Activated CD4-positive, alpha-beta T cell treated with anti-CD3 and anti-CD28 coated beads, Interleukin-2, amount 10 ng/mL, durations not matched to agents 7 days and 5 days (primary cell): ENCODE measurements around the gene DROSHA. TPM values are rescaled to one million over a fixed set of nuclear protein-coding genes. Genes with fewer than 3 reads are reported as not detected.
"Not testable (repeated sequence)": the region's sequence is repeated elsewhere in the genome, so short reads cannot be mapped to it uniquely, and the experiment has no call there.

Experiments
- CTCF ChIA-PET: fragments of 350-600 bp; sonication (Branson Sonifier 250); formaldehyde crosslinking; loops from one replicate; lab custom pipeline; 2021; ENCODE audit warnings: antibody characterized with exemption; lab: Charles Lee
- POLR2A ChIA-PET: fragments of 350-600 bp; sonication (Branson Sonifier 250); formaldehyde crosslinking; loops from one replicate; lab custom pipeline; 2021; ENCODE audit warnings: antibody characterized with exemption; lab: Charles Lee
- DNase-seq: peaks from one replicate; pipeline ENCODE4 v3.0.0-alpha.2; 2020
- H3K27ac Mint-ChIP-seq: one replicate; pipeline ENCODE4 v1.8.0; 2021; ENCODE audit warnings: mild to moderate bottlenecking, moderate library complexity, mixed read lengths
- H3K27me3 Mint-ChIP-seq: one replicate; pipeline ENCODE4 v1.8.0; 2021; ENCODE audit warnings: mixed read lengths
- H3K36me3 Mint-ChIP-seq: one replicate; pipeline ENCODE4 v1.8.0; 2021; ENCODE audit warnings: low read depth, mixed read lengths
- H3K4me1 Mint-ChIP-seq: one replicate; pipeline ENCODE4 v1.8.0; 2021; ENCODE audit warnings: mixed read lengths
- H3K4me3 Mint-ChIP-seq: one replicate; pipeline ENCODE4 v1.8.0; 2021; ENCODE audit warnings: mild to moderate bottlenecking, moderate library complexity, mixed read lengths
- H3K9me3 Mint-ChIP-seq: one replicate; pipeline ENCODE4 v1.8.0; 2021; ENCODE audit warnings: mixed read lengths
- total RNA-seq, 2 experiments: library from RNA; stranded (reverse); gene quantifications; one replicate each; pipeline ENCODE4 v1.2.3, GENCODE V29; 2021

Gene DROSHA
- total RNA-seq, 2 experiments from 2014 or later, result 76.7 to 80.7 TPM

GRCh38 chr5:31397926-31398557, 133.9 kb downstream of the DROSHA start:
- POLR2A ChIA-PET, result no interaction called here
- CTCF ChIA-PET, result no interaction called here

GRCh38 chr5:31396611-31397295, 135.1 kb downstream of the DROSHA start:
- no peaks in the 10 kb centered on the region for H3K27me3 Mint-ChIP-seq
- CTCF ChIA-PET, result no interaction called here
- no peak overlapping the region for H3K27ac Mint-ChIP-seq
- no peak for DNase-seq
- POLR2A ChIA-PET, result no interaction called here
- H3K9me3 Mint-ChIP-seq, result no peaks in the 10 kb centered on the region
- peaks cover 10% of the 10 kb centered on the region for H3K36me3 Mint-ChIP-seq
- H3K4me1 Mint-ChIP-seq, result no peaks in the 10 kb centered on the region
- no peak overlapping the region for H3K4me3 Mint-ChIP-seq

More at GRCh38 chr5:31397926-31398557, 133.9 kb downstream of the DROSHA start:
- Mint-ChIP-seq H3K27me3 (no peaks in the 10 kb centered on the region), H3K36me3 (peaks cover 14% of the 10 kb centered on the region), H3K9me3 (no peaks in the 10 kb centered on the region), H3K27ac (peak overlapping the region; percentile 1), H3K4me1 (no peaks in the 10 kb centered on the region), H3K4me3 (no peak overlapping the region)
- no peak for DNase-seq

GRCh38 chr5:31395450-31396045, 136.3 kb downstream of the DROSHA start:
- H3K9me3 Mint-ChIP-seq, H3K36me3 Mint-ChIP-seq, POLR2A ChIA-PET, H3K27me3 Mint-ChIP-seq, H3K4me1 Mint-ChIP-seq, CTCF ChIA-PET, H3K27ac Mint-ChIP-seq, H3K4me3 Mint-ChIP-seq, DNase-seq: not testable (repeated sequence)

GRCh38 chr5:31393126-31393525, 138.8 kb downstream of the DROSHA start:
- Mint-ChIP-seq H3K27me3 (no peaks in the 10 kb centered on the region), H3K9me3 (peaks cover 5% of the 10 kb centered on the region), H3K4me3 (no peak overlapping the region), H3K36me3 (no peaks in the 10 kb centered on the region), H3K4me1 (no peaks in the 10 kb centered on the region), H3K27ac (no peak overlapping the region)
- no peak for DNase-seq
- CTCF ChIA-PET, result interaction anchor here (0.7 kb wide), 1 partner anchor 17 kb away, joined by 3 read pairs; no protein-coding TSS in a partner anchor
- POLR2A ChIA-PET, result no interaction called here

DNA sequence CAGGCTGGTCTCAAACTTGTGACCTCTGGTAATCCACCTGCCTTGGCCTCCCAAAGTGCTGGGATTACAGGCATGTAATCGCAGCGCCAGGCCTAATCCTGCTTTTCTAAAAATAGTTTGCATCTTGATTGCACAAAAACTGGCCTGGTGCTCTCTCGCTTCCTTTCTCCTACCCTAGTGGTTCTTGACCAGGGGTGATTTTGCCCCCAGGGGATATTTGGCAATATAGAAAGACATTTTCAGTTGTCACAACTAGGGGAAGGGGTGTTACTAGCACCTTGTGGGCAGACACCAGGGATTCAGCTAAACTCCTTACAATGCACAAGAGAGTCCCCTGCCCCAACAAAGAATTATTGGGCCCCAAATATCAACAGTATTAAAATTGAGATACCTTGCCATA, 139.8 kb downstream of the DROSHA start:
- CTCF ChIA-PET, result no interaction called here
- H3K4me3 Mint-ChIP-seq, result no peak overlapping the region

DNA sequence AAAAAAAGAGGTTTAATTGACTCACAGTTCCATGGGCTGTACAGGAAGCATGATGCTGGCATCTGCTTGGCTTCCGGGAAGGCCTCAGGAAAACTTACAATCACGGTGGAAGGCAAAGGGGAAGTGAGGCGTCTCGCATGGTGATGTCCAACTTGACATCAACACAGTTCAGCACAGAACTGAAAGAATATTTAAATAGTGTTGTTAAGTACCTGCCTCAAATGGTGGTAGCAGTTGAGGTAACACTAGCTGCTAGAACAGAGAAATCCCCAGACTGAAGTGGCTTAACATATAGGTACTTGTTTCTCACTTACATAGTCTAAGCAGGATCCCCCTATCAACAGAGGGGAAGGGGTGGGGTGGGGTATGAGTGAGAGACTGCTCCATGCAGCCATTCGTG, 141.6 kb downstream of the DROSHA start:
- Mint-ChIP-seq H3K36me3 (no peaks in the 10 kb centered on the region), H3K4me1 (no peaks in the 10 kb centered on the region)
- CTCF ChIA-PET, result no interaction called here

More for the DNA sequence above, 139.8 kb downstream of the DROSHA start:
- no peaks in the 10 kb centered on the region for H3K27me3 Mint-ChIP-seq
- no peak overlapping the region for H3K27ac Mint-ChIP-seq
- DNase-seq, result no peak
- H3K36me3 Mint-ChIP-seq, result no peaks in the 10 kb centered on the region
- H3K9me3 Mint-ChIP-seq, result peaks cover 7% of the 10 kb centered on the region
- H3K4me1 Mint-ChIP-seq, result no peaks in the 10 kb centered on the region
- POLR2A ChIA-PET, result no interaction called here

GRCh38 chr5:31385774-31386537, 145.9 kb downstream of the DROSHA start:
- Mint-ChIP-seq H3K27ac (no peak overlapping the region), H3K27me3 (peaks cover 3% of the 10 kb centered on the region), H3K4me1 (no peaks in the 10 kb centered on the region), H3K36me3 (no peaks in the 10 kb centered on the region), H3K9me3 (peaks cover 9% of the 10 kb centered on the region), H3K4me3 (no peak overlapping the region)
- CTCF ChIA-PET, result no interaction called here
- no peak for DNase-seq
- POLR2A ChIA-PET, result no interaction called here

More for the DNA sequence above, 141.6 kb downstream of the DROSHA start:
- POLR2A ChIA-PET, result no interaction called here
- H3K9me3 Mint-ChIP-seq, result peaks cover 9% of the 10 kb centered on the region
- DNase-seq, result no peak
- H3K27ac Mint-ChIP-seq, result no peak overlapping the region
- H3K4me3 Mint-ChIP-seq, result no peak overlapping the region
- no peaks in the 10 kb centered on the region for H3K27me3 Mint-ChIP-seq

- H3K36me3 Mint-ChIP-seq, result no peaks in the 10 kb centered on the region
- peaks cover 5% of the 10 kb centered on the region for H3K9me3 Mint-ChIP-seq
- no peak for DNase-seq
- H3K4me1 Mint-ChIP-seq, result no peaks in the 10 kb centered on the region
- POLR2A ChIA-PET, result no interaction called here
- H3K27me3 Mint-ChIP-seq, result peaks cover 3% of the 10 kb centered on the region
- no peak overlapping the region for H3K4me3 Mint-ChIP-seq
- CTCF ChIA-PET, result interaction anchor here (0.7 kb wide), 1 partner anchor 634 kb away, joined by 3 read pairs; no protein-coding TSS in a partner anchor
- no peak overlapping the region for H3K27ac Mint-ChIP-seq
Observed at GRCh38 chr5:31383734-31384133, 148.2 kb downstream of the DROSHA start.

DNA sequence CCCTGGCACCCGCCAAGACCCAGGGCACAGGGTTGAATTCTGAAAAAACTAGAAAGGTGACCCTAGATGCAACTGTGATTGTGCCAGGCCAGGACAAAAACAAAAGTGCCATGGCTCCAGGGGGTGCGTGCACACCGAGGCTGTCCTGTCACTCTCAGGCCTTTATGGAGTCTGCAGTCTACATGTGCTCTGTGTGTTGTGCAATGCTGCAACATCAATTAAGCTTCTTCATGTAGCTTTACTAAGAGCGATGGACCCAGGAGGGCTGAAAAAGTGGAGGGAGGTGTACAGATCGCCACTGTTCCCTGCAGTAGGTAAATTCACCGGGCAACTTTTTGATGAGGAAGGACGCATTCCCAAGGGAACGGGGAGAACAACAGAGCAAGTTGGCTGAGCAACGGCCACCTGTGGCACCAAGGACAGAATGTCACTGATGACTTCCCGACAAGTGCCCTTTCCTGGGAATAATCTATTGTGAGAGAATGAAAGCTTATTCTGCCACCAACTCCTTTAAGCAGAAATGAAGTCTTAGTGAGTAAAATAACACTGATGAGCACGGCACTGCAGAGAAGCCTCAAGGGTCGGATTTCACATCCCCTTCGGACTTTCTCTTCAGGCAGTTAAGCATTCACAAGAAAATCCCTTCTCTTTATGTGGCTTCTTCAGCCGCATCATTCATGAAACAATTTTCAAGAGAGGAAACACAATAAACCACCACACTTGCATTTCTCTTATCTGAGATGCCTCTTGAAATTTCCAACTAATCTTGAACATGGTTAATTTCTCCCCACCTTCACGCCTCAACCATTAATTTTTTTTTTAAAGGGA, 149.6 kb downstream of the DROSHA start:
- CTCF ChIA-PET, result no interaction called here
- peaks cover 2% of the 10 kb centered on the region for H3K9me3 Mint-ChIP-seq
- no peak overlapping the region for H3K4me3 Mint-ChIP-seq

DNA sequence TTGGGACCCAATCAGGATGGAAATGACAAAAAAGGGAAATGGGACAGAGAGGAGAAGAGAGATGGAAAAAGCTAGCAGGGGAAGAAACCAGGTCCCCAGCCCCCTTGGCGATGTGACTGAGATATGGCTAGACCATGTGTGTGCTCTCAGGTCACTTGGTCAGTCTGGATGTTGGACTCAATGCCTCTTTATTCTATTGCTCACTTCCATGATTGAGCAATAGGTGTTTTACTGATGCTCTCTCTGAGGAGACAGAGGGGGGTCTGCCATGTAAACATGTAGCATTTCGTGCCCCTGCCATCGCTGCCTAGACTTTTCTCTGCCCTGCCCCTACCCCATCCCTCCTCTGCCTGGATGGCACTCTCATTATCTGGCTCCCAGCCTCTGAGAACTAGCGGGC, 150.6 kb downstream of the DROSHA start:
- no peak for DNase-seq
- Mint-ChIP-seq H3K4me1 (no peaks in the 10 kb centered on the region), H3K27ac (no peak overlapping the region), H3K9me3 (peaks cover 2% of the 10 kb centered on the region), H3K27me3 (peaks cover 3% of the 10 kb centered on the region), H3K4me3 (no peak overlapping the region), H3K36me3 (no peaks in the 10 kb centered on the region)
- ChIA-PET CTCF (no interaction called here), POLR2A (no interaction called here)

More for the DNA sequence above, 149.6 kb downstream of the DROSHA start:
- no peak overlapping the region for H3K27ac Mint-ChIP-seq
- no peaks in the 10 kb centered on the region for H3K36me3 Mint-ChIP-seq
- DNase-seq, result no peak
- H3K27me3 Mint-ChIP-seq, result peaks cover 3% of the 10 kb centered on the region
- POLR2A ChIA-PET, result no interaction called here
- no peaks in the 10 kb centered on the region for H3K4me1 Mint-ChIP-seq

GRCh38 chr5:31380049-31380448, 151.8 kb downstream of the DROSHA start:
- no peak overlapping the region for H3K27ac Mint-ChIP-seq
- H3K27me3 Mint-ChIP-seq, result peaks cover 3% of the 10 kb centered on the region
- no peak for DNase-seq
- no peaks in the 10 kb centered on the region for H3K36me3 Mint-ChIP-seq
- no peaks in the 10 kb centered on the region for H3K4me1 Mint-ChIP-seq
- H3K4me3 Mint-ChIP-seq, result no peak overlapping the region
- no peaks in the 10 kb centered on the region for H3K9me3 Mint-ChIP-seq
- POLR2A ChIA-PET, result no interaction called here
- CTCF ChIA-PET, result no interaction called here

DNA sequence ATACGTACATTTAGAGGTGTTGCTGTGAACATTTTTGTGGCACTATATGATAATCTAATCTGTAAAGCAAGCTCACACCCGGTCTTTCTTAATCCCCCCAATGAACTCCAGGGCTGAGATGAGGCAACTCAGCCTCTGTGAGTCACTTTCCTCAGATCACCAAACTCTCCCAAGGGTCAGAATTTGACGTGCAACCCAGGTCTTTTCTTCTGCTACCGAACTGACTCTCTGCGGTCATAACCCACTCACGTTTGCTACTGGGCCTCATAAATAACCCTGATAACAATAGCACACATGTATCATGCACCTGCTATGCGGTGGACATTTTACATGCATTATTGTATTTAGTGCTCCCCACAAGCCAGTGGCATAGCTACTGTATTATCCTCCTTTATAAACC, 153.1 kb downstream of the DROSHA start:
- Mint-ChIP-seq H3K36me3 (no peaks in the 10 kb centered on the region), H3K27ac (no peak overlapping the region), H3K9me3 (no peaks in the 10 kb centered on the region), H3K4me3 (no peak overlapping the region), H3K27me3 (peaks cover 3% of the 10 kb centered on the region), H3K4me1 (no peaks in the 10 kb centered on the region)
- POLR2A ChIA-PET, result no interaction called here
- DNase-seq, result no peak
- CTCF ChIA-PET, result no interaction called here
